K562 (cell line): Measurements from ENCODE around the gene FGF14.

ENCODE experiments used
- KLF16 ChIP-seq: IDR thresholded peaks from 2 replicates; pipeline ENCODE4 v1.6.1; 2016; ENCODE audit warnings: antibody characterized with exemption
- RCOR1 ChIP-seq, 2 experiments: IDR thresholded peaks; 2 replicates each; pipeline ENCODE4 v1.6.1; 2012; ENCODE audit warnings: low read depth in 2 of 2, low read length in 2 of 2, borderline replicate concordance in 1 of 2, improper control_type of control experiment in 1 of 2
- TF ChIP-seq, protein P1 (sequence below): IDR thresholded peaks from 2 replicates; pipeline ENCODE4 v1.6.1; 2012; ENCODE audit warnings: low read depth, low read length, improper control_type of control experiment, borderline replicate concordance

DNA sequence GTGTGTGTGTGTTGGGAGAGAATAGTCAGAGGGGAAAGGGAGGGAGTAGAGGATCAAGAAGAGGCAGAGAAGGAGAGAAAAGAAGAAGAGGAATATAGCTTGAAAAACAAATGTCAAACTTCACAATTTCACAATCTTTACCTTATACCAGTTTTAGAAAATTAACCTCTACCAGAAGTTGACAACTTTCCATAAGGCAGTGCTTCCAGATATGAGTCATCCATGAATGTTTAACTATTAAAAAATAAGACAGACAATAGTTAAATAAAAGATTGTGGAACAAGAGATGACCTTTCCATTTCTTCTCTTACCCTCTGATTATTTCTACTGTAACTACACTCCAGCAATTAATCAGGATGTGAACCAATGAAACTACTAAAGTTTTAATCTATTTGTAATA lies 720.0 kb downstream of the FGF14 start:
- TF ChIP-seq, protein P1, sequence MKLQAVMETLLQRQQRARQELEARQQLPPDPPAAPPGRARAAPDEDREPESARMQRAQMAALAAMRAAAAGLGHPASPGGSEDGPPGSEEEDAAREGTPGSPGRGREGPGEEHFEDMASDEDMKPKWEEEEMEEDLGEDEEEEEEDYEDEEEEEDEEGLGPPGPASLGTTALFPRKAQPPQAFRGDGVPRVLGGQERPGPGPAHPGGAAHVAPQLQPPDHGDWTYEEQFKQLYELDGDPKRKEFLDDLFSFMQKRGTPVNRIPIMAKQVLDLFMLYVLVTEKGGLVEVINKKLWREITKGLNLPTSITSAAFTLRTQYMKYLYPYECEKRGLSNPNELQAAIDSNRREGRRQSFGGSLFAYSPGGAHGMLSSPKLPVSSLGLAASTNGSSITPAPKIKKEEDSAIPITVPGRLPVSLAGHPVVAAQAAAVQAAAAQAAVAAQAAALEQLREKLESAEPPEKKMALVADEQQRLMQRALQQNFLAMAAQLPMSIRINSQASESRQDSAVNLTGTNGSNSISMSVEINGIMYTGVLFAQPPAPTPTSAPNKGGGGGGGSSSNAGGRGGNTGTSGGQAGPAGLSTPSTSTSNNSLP, result no peak
- TF ChIP-seq KLF16 (no peak), RCOR1 (IDR thresholded peaks at IDR 0.05; ENCODE audit: borderline replicate concordance in 1 of 2, low read depth in 2 of 2, low read length in 2 of 2) (no peak)
